ENCODE measurements around the gene MIS18BP1.
A peak's percentile ranks its signal among the peaks of the same experiment; 100 is the strongest.
"Not testable (repeated sequence)": the region's sequence is repeated elsewhere in the genome, so short reads cannot be mapped to it uniquely, and the experiment has no call there.

MIS18BP1 gene

GRCh38 chr14:45253070-45253753, at the start of gene MIS18BP1:
Gene MIS18BP1 (minus strand): TSS chr14:45253202. CDS start chr14:45247286, 5,916 bp downstream.
- peak; percentile 91 for DNase-seq (ENCODE audit: low spot score)

GRCh38 chr14:45298423-45299117, 45.6 kb upstream of the MIS18BP1 start:
- no peak for DNase-seq (ENCODE audit: low spot score)

GRCh38 chr14:45294796-45295195, 41.8 kb upstream of the MIS18BP1 start:
- not testable (repeated sequence) for DNase-seq (ENCODE audit: low spot score)

- DNase-seq (ENCODE audit: low spot score): no peak
Measured at GRCh38 chr14:45290547-45290946, 37.5 kb upstream of the MIS18BP1 start.

- DNase-seq (ENCODE audit: low spot score): no peak
Measured at GRCh38 chr14:45287610-45288009, 34.6 kb upstream of the MIS18BP1 start.

- no peak for DNase-seq (ENCODE audit: low spot score)
Measured at GRCh38 chr14:45284802-45285201, 31.8 kb upstream of the MIS18BP1 start.

GRCh38 chr14:45281731-45282400, 28.9 kb upstream of the MIS18BP1 start:
- not testable (repeated sequence) for DNase-seq (ENCODE audit: low spot score)

- no peak for DNase-seq (ENCODE audit: low spot score)
Measured at GRCh38 chr14:45271858-45272537, 19.0 kb upstream of the MIS18BP1 start.

- no peak for DNase-seq (ENCODE audit: low spot score)
Measured at GRCh38 chr14:45270031-45270430, 17.0 kb upstream of the MIS18BP1 start.

GRCh38 chr14:45267071-45267470, 14.1 kb upstream of the MIS18BP1 start:
- no peak for DNase-seq (ENCODE audit: low spot score)

GRCh38 chr14:45262637-45263036, 9.6 kb upstream of the MIS18BP1 start:
- DNase-seq (ENCODE audit: low spot score): no peak

- no peak for DNase-seq (ENCODE audit: low spot score)
Measured at GRCh38 chr14:45261209-45261608, 8.2 kb upstream of the MIS18BP1 start.

GRCh38 chr14:45258805-45259204, 5.8 kb upstream of the MIS18BP1 start:
- DNase-seq (ENCODE audit: low spot score): no peak

- no peak for DNase-seq (ENCODE audit: low spot score)
Measured at GRCh38 chr14:45258073-45258472, 5.1 kb upstream of the MIS18BP1 start.

- no peak for DNase-seq (ENCODE audit: low spot score)
Measured at GRCh38 chr14:45254771-45255170, 1.8 kb upstream of the MIS18BP1 start.

GRCh38 chr14:45253754-45254310, 830 bp upstream of the MIS18BP1 start:
- peak; percentile 6 for DNase-seq (ENCODE audit: low spot score)

- DNase-seq (ENCODE audit: low spot score): no peak
Measured at GRCh38 chr14:45252366-45253069, 484 bp downstream of the MIS18BP1 start.

- peak; percentile 66 for DNase-seq (ENCODE audit: low spot score)
Measured at GRCh38 chr14:45251912-45252311, 1.1 kb downstream of the MIS18BP1 start.

GRCh38 chr14:45249856-45250575, 3.0 kb downstream of the MIS18BP1 start:
- DNase-seq (ENCODE audit: low spot score): peak; percentile 13

GRCh38 chr14:45247427-45247826, 5.6 kb downstream of the MIS18BP1 start:
- DNase-seq (ENCODE audit: low spot score): no peak

- DNase-seq (ENCODE audit: low spot score): no peak
Measured at GRCh38 chr14:45246691-45247090, 6.3 kb downstream of the MIS18BP1 start.

Data from germinal center (tissue), 1 donor.